LNCAP (cell line): ENCODE measurements around the gene MYEF2.

Experiments
- CTCF ChIP-seq: fragments of 450-650 bp; IDR thresholded peaks from 2 replicates; pipeline ENCODE4 v1.5.1; 2017; ENCODE audit warnings: mild to moderate bottlenecking

MYEF2 gene

GRCh38 chr15:48191574-48192225, 13.6 kb upstream of the MYEF2 start, which contains the start of gene CTXN2:
Gene CTXN2 (plus strand): TSS chr15:48191665. CDS start chr15:48201301, 9,636 bp downstream.
- TF ChIP-seq CTCF = no peak

GRCh38 chr15:48190932-48191573, 13.0 kb upstream of the MYEF2 start:
- no peak for TF ChIP-seq CTCF

GRCh38 chr15:48186271-48186670, 8.2 kb upstream of the MYEF2 start:
- TF ChIP-seq CTCF = no peak

GRCh38 chr15:48185529-48185928, 7.4 kb upstream of the MYEF2 start:
- no peak for TF ChIP-seq CTCF

GRCh38 chr15:48182749-48183148, 4.7 kb upstream of the MYEF2 start:
- TF ChIP-seq CTCF = no peak

- TF ChIP-seq CTCF = no peak
Observed at GRCh38 chr15:48178648-48178931, 495 bp upstream of the MYEF2 start.

GRCh38 chr15:48177383-48177765, 721 bp downstream of the MYEF2 start:
- no peak for TF ChIP-seq CTCF
